Left ventricle myocardium superior (tissue), 1 donor: ENCODE data around the gene HMCN1. TPM values are rescaled to one million over a fixed set of nuclear protein-coding genes. Genes with fewer than 3 reads are reported as not detected.

Experiments
- ATAC-seq: fragments of 200-7000 bp; cut with Tn5 transposase; one replicate; pipeline ENCODE4 v1.9.1; 2020; ENCODE audit warnings: mild to moderate bottlenecking, moderate library complexity
- DNase-seq: peaks from one replicate; pipeline ENCODE4 v3.0.0-alpha.2; 2020
- intact Hi-C: fragments of 100-400 bp; cut with micrococcal nuclease; formaldehyde crosslinking; loops from one replicate; pipeline ENCODE4 v1.11.0; 2022
- total RNA-seq: library from RNA; stranded (reverse); fragmentation: NEBNext Ultra II Directional; extraction: Animal tissue kit (Norgen Biotek cat#: 25700); gene quantifications from one replicate; pipeline ENCODE4 v1.2.1, GENCODE V29; 2021
- donor health status: DM: no; HTN: yes; CAD: no; lungs with severe emphysema.

HMCN1 gene
- total RNA-seq, 1 donor from 2014 or later: 3.8 TPM

- no peak for ATAC-seq
- intact Hi-C loops: no loop called here
- DNase-seq: no peak
Measured at GRCh38 chr1:186231861-186232436, 497.8 kb downstream of the HMCN1 start.

DNA sequence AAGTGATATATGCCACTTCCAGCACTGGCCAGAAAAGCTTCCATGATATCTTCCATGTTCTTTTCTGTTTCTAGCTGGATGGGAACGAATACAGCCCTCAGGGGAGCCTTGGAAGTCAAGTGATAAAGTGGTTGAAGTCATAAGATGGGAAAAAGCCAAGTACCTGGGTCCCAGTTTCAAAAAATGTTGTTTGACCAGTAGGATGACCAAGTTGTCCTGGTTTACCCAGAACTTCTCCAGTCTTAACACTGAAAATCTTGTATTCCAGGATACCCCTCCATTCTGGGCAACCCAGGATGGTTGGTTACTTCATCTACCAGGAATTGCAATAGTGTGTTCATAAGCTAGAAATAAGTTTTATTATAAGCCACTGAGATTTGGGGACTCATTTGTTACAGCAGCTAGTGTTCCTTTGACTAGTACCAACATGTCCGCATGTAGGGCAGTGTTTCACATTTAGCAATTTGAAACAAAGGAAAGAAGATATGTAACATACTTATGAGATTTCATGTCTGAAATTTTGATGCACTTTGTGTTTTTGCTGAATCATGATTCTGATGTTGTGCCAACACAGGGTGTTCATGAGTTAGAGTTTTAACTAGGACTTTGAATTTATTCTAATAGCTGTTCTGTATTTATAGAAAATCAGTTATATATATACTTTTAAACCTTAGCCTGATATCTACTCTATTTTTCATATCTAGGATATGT is 500.9 kb downstream of the HMCN1 start:
- no peak for ATAC-seq
- intact Hi-C loops: no loop called here
- DNase-seq: no peak

DNA sequence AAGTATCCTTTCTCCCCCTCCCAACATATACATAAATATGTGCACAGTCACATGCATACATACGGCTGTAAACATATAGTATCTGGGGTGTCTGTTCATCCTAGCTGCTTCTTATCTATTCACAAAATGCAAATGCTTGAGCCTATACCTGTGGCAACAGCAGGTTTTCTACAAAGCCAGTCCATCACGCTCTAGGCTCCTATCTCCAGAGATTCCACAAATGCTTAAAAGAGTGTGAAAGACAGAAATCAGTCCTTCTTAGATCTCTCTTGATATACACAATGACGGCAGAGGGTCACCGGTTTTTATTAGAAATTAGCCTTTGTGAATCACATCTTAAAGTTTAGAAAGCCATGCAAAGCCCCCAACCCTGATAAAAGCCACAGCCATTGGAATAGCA is 501.5 kb downstream of the HMCN1 start:
- DNase-seq (no peak), ATAC-seq (no peak)

GRCh38 chr1:186236921-186237320 is 502.7 kb downstream of the HMCN1 start:
- DNase-seq (no peak), ATAC-seq (no peak)
- intact Hi-C loops: no loop called here

More for the DNA sequence above, 501.5 kb downstream of the HMCN1 start:
- intact Hi-C loops: no loop called here

GRCh38 chr1:186239171-186239570 is 505.0 kb downstream of the HMCN1 start:
- ATAC-seq: no peak
- intact Hi-C loops: no loop called here
- DNase-seq: no peak

DNA sequence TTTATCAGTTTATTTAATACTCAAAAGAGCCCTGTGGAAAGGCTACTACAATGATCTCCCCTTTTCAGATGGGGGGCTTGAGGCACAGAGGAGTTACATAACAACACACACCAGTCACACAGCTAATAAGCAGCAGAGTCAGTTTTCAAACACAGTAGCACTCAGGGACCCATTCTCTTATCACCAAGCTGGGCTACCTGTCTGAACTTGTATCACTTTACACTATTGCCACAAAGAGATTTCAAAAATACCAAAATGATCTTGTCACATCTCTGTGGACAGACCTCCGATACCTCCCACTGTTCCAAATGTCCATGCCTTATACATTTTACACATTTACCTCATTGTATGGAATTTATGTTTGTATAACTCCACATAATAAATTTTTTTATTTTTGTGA is 506.2 kb downstream of the HMCN1 start:
- intact Hi-C loops: no loop called here
- no peak for ATAC-seq
- DNase-seq: no peak
